Measurements from ENCODE around the gene SLCO2A1.

DNA sequence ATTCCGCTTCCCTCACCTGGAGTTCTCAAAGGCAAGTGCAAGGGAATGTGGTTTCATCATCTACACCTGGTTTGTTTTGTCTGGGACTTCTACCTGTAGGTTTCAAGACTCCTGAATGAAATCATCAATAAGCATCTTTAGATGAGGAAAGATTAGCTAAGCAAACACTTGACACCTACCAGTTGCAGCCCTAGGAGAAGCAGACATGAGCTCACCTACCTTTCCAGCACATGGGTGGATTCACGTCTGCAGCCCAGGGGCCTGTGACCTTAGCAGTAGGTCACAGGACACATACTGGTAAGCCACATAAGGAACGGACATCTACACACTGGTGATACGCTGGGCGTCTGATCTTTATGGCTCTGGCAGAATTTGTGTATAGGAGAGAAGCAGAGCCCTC lies 26.7 kb downstream of the SLCO2A1 start:
- TF ChIP-seq CTCF (IDR thresholded peaks at IDR 0.05) (no peak), POLR2A (IDR thresholded peaks at IDR 0.05) (no peak)
